Measurements from ENCODE around the gene PPP1CC.
"Not testable (repeated sequence)": the region's sequence is repeated elsewhere in the genome, so short reads cannot be mapped to it uniquely, and the experiment has no call there.

DNA sequence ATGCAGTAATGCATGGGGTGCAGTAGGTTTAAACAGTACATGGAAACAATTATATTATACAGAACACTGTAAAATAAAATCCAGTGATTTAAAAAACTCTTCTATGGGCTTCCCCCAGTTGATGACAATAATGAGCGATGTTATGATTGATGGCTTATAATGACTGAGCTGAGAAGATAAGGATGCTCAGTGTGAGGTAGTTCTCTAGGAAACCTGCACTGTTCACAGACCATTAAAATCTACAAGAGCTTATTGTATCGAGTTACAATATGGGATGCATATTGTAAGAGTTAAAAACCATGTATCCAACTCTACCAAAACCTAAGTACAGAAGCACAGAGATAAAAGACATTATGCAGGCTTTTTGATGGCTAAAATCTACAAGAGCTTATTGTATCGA, 19.8 kb downstream of the PPP1CC start:
- not testable (repeated sequence) for TF ChIP-seq POLR2A (IDR thresholded peaks at IDR 0.05)
- TF ChIP-seq, protein P1, sequence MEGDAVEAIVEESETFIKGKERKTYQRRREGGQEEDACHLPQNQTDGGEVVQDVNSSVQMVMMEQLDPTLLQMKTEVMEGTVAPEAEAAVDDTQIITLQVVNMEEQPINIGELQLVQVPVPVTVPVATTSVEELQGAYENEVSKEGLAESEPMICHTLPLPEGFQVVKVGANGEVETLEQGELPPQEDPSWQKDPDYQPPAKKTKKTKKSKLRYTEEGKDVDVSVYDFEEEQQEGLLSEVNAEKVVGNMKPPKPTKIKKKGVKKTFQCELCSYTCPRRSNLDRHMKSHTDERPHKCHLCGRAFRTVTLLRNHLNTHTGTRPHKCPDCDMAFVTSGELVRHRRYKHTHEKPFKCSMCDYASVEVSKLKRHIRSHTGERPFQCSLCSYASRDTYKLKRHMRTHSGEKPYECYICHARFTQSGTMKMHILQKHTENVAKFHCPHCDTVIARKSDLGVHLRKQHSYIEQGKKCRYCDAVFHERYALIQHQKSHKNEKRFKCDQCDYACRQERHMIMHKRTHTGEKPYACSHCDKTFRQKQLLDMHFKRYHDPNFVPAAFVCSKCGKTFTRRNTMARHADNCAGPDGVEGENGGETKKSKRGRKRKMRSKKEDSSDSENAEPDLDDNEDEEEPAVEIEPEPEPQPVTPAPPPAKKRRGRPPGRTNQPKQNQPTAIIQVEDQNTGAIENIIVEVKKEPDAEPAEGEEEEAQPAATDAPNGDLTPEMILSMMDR (IDR thresholded peaks at IDR 0.05) = not testable (repeated sequence)
